Mucosa of descending colon (tissue), 3 donors: ENCODE data around the gene ERCC4. TPM values are rescaled to one million over a fixed set of nuclear protein-coding genes. Genes with fewer than 3 reads are reported as not detected.

ENCODE experiments used
- ATAC-seq: fragments of 200-7000 bp; cut with Tn5 transposase; one replicate; pipeline ENCODE4 v1.9.1; 2020; ENCODE audit warnings: mild to moderate bottlenecking, moderate library complexity
- DNase-seq, 3 donors: peaks; one replicate each; pipeline ENCODE4 v3.0.0-alpha.2; 2020
- H3K36me3 ChIP-seq: fragments of 200-600 bp; one replicate; pipeline ENCODE4 v1.8.0; 2021; ENCODE audit warnings: low read depth, mild to moderate bottlenecking
- H3K4me1 ChIP-seq: fragments of 200-600 bp; one replicate; pipeline ENCODE4 v1.8.0; 2021; ENCODE audit warnings: low read depth, mild to moderate bottlenecking
- H3K4me3 ChIP-seq: fragments of 200-600 bp; one replicate; pipeline ENCODE4 v1.8.0; 2021; ENCODE audit warnings: mild to moderate bottlenecking
- H3K9me3 ChIP-seq: fragments of 200-600 bp; one replicate; pipeline ENCODE4 v1.8.0; 2021; ENCODE audit warnings: mild to moderate bottlenecking
- CTCF ChIP-seq: fragments of 200-600 bp; IDR thresholded peaks from one replicate; pipeline ENCODE4 v1.8.0; 2022; ENCODE audit warnings: antibody characterized with exemption, mild to moderate bottlenecking
- intact Hi-C, 2 donors: fragments of 100-400 bp; cut with DNase I in 1 of 2; cut with micrococcal nuclease in 1 of 2; formaldehyde crosslinking; loops; one replicate each; pipeline versions ENCODE4 v1.11.0 to v1.11.1; 2022; cut with DNase I, micrococcal nuclease
- total RNA-seq, 3 donors: library from RNA; stranded (reverse); fragmentation: NEBNext Ultra II Directional in 2 of 3; extraction: Animal tissue kit (Norgen Biotek cat#: 25700) in 2 of 3; gene quantifications; one replicate each; pipeline versions ENCODE4 v1.2.1 to v1.2.4, GENCODE V29; 2021 to 2023
- donor health status: DM: no; HTN: no; CAD: no; lungs with moderate emphysema.
- donor health status: DM: no; HTN: no; CAD: no.
- donor health status: DM: no; HTN: yes; CAD: no.

The ERCC4 gene
- total RNA-seq, 3 donors from 2014 or later: 5.9 to 8.7 (median 7.1) TPM

- Histone ChIP-seq H3K4me3 (no peak overlapping the region), H3K4me1 (no peaks in the 10 kb centered on the region), H3K9me3 (no peaks in the 10 kb centered on the region), H3K36me3 (no peaks in the 10 kb centered on the region)
- intact Hi-C loops: no loop called here
- no peak for ATAC-seq
- TF ChIP-seq CTCF: no peak
- no peak for DNase-seq
Observed at GRCh38 chr16:13983625-13984024, 63.7 kb downstream of the ERCC4 start.

- Histone ChIP-seq H3K4me3 (no peak overlapping the region), H3K9me3 (no peaks in the 10 kb centered on the region), H3K36me3 (no peaks in the 10 kb centered on the region), H3K4me1 (no peaks in the 10 kb centered on the region)
- ATAC-seq (no peak), DNase-seq (no peak)
- no peak for TF ChIP-seq CTCF
- intact Hi-C loops: no loop called here
Observed at GRCh38 chr16:13984794-13985193, 64.8 kb downstream of the ERCC4 start.

GRCh38 chr16:13988038-13988437 is 68.1 kb downstream of the ERCC4 start:
- Histone ChIP-seq H3K9me3 (no peaks in the 10 kb centered on the region), H3K4me3 (no peak overlapping the region), H3K36me3 (no peaks in the 10 kb centered on the region), H3K4me1 (no peaks in the 10 kb centered on the region)
- ATAC-seq (no peak), DNase-seq (no peak)
- no peak for TF ChIP-seq CTCF
- intact Hi-C loops: no loop called here

GRCh38 chr16:13992322-13992721 is 72.4 kb downstream of the ERCC4 start:
- Histone ChIP-seq H3K4me1 (no peaks in the 10 kb centered on the region), H3K4me3 (no peak overlapping the region), H3K9me3 (no peaks in the 10 kb centered on the region), H3K36me3 (no peaks in the 10 kb centered on the region)
- no peak for ATAC-seq
- intact Hi-C loops: no loop called here
- TF ChIP-seq CTCF: no peak
- DNase-seq: no peak

GRCh38 chr16:13992976-13993375 is 73.0 kb downstream of the ERCC4 start:
- no peak for DNase-seq
- peaks cover 6% of the 10 kb centered on the region for H3K4me1 ChIP-seq
- ATAC-seq: no peak
- TF ChIP-seq CTCF: no peak
- intact Hi-C loops: no loop called here
- no peaks in the 10 kb centered on the region for H3K36me3 ChIP-seq
- H3K9me3 ChIP-seq: no peaks in the 10 kb centered on the region
- H3K4me3 ChIP-seq: no peak overlapping the region
